ENCODE measurements around the gene DCP1B. TPM values are rescaled to one million over a fixed set of nuclear protein-coding genes. Genes with fewer than 3 reads are reported as not detected.

The DCP1B gene
- total RNA-seq, 1 donor from 2014 or later = 19.8 TPM

DNA sequence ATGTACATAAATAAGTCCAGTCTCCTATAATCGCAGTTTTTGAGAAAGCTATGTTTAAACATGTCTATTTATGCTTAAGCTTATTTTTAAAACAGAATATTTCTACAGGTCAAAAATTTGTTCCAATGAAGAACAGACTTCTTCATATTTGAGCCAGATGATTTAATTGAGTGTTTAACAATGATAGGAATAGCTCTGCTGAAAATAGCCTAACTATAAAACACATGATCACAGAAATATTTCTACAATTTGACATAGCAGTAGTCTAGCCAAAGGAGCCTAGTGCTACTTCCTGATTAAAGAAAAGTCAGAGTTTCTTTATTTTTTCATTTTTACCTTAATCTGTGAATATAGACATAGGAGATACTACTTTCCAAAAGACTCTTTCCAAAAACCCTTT is 29.4 kb downstream of the DCP1B start:
- peaks cover 25% of the 10 kb centered on the region for H3K4me1 Mint-ChIP-seq
- TF ChIP-seq, protein P1, sequence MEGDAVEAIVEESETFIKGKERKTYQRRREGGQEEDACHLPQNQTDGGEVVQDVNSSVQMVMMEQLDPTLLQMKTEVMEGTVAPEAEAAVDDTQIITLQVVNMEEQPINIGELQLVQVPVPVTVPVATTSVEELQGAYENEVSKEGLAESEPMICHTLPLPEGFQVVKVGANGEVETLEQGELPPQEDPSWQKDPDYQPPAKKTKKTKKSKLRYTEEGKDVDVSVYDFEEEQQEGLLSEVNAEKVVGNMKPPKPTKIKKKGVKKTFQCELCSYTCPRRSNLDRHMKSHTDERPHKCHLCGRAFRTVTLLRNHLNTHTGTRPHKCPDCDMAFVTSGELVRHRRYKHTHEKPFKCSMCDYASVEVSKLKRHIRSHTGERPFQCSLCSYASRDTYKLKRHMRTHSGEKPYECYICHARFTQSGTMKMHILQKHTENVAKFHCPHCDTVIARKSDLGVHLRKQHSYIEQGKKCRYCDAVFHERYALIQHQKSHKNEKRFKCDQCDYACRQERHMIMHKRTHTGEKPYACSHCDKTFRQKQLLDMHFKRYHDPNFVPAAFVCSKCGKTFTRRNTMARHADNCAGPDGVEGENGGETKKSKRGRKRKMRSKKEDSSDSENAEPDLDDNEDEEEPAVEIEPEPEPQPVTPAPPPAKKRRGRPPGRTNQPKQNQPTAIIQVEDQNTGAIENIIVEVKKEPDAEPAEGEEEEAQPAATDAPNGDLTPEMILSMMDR (conservative IDR thresholded peaks at IDR 0.05) = no peak
- no peak for DNase-seq (ENCODE audit: low read depth, low spot score)
- H3K27ac Mint-ChIP-seq (ENCODE audit: unreplicated experiment) = no peak overlapping the region
- no peaks in the 10 kb centered on the region for H3K9me3 Mint-ChIP-seq
- H3K4me3 Mint-ChIP-seq = no peak overlapping the region
- H3K36me3 Mint-ChIP-seq (ENCODE audit: low read depth) = peaks cover 2% of the 10 kb centered on the region
- H3K27me3 Mint-ChIP-seq (ENCODE audit: low read depth) = no peaks in the 10 kb centered on the region

DNA sequence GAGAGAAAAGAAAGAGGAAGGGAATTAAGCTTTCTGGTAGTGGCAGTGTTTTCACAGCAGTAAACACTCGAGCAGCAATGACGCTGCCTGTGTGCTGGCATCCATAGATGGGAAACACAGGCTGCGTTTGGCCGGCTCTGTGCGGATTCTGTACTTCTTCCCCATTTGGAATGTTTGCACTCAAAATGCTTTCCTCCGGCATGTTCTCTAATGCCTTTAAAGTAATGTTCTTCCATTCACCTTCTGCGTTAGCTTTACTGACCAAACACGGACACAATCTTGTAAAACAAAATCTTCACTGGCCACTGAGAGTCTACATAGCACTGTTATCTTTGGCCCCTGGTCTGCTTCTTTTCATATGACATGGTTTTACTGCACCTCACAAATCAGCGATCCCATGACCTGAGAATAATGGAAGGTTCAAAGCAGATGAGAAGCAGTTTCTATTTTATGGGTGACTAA is 31.4 kb downstream of the DCP1B start:
- TF ChIP-seq, protein P1 (conservative IDR thresholded peaks at IDR 0.05) = no peak

DNA sequence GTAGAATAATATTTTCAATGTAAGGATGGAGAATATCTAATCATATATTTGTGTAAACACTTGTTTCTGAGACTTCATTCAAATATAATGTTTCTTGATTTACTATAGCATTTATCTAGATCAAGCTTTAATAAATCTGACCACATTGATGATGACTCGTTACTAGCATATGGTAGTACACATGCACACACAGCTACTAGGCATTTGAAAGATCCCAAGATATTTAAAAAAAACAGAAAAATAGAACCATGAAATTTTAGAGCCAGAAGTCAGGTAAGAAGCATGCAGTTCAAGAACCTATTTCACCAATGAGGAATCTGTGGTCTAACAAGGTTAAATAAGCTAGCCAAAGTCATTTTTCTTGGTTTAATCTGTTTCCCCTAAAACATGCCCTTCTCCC is 32.0 kb downstream of the DCP1B start:
- DNase-seq (ENCODE audit: low read depth, low spot score) = no peak
- no peaks in the 10 kb centered on the region for H3K9me3 Mint-ChIP-seq
- no peak overlapping the region for H3K4me3 Mint-ChIP-seq
- TF ChIP-seq, protein P1 (conservative IDR thresholded peaks at IDR 0.05) = no peak
- peaks cover 17% of the 10 kb centered on the region for H3K4me1 Mint-ChIP-seq
- H3K36me3 Mint-ChIP-seq (ENCODE audit: low read depth) = peaks cover 2% of the 10 kb centered on the region
- no peak overlapping the region for H3K27ac Mint-ChIP-seq (ENCODE audit: unreplicated experiment)
- H3K27me3 Mint-ChIP-seq (ENCODE audit: low read depth) = no peaks in the 10 kb centered on the region

More for the DNA sequence above, 31.4 kb downstream of the DCP1B start:
- H3K27ac Mint-ChIP-seq (ENCODE audit: unreplicated experiment) = no peak overlapping the region
- DNase-seq (ENCODE audit: low read depth, low spot score) = no peak
- peaks cover 2% of the 10 kb centered on the region for H3K36me3 Mint-ChIP-seq (ENCODE audit: low read depth)
- peaks cover 17% of the 10 kb centered on the region for H3K4me1 Mint-ChIP-seq
- H3K27me3 Mint-ChIP-seq (ENCODE audit: low read depth) = no peaks in the 10 kb centered on the region
- no peak overlapping the region for H3K4me3 Mint-ChIP-seq
- H3K9me3 Mint-ChIP-seq = no peaks in the 10 kb centered on the region

DNA sequence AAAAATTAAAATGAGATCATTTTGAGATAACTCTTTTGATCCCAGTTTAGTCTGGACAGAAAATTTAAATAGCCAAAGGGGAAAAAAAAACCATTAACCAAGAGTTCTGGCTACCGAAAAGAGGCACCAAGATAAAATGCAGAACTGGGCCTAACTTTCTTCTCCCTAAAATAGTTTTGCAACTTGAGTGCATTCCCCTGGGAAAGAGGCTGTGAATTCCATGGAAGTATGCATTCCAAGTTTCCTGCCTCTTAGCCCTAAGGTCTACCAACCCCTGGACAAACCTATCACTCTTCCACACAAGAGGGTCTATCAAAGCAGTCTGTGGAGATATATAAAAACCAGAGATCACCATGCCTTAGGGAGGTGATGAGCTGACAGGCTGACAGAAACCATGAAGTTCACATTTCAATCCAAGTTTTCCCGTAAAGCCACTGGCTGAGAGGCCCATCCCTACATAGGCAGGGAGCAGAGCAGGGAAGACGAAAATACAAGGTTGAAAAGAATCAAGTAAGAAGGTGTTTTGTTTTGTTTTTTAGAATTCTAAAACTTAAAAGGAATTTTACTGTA is 33.8 kb downstream of the DCP1B start:
- TF ChIP-seq, protein P1 (conservative IDR thresholded peaks at IDR 0.05) = no peak
- Mint-ChIP-seq H3K9me3 (no peaks in the 10 kb centered on the region), H3K27ac (ENCODE audit: unreplicated experiment) (no peak overlapping the region), H3K4me1 (peaks cover 4% of the 10 kb centered on the region), H3K4me3 (no peak overlapping the region), H3K27me3 (ENCODE audit: low read depth) (no peaks in the 10 kb centered on the region), H3K36me3 (ENCODE audit: low read depth) (peaks cover 2% of the 10 kb centered on the region)
- no peak for DNase-seq (ENCODE audit: low read depth, low spot score)

DNA sequence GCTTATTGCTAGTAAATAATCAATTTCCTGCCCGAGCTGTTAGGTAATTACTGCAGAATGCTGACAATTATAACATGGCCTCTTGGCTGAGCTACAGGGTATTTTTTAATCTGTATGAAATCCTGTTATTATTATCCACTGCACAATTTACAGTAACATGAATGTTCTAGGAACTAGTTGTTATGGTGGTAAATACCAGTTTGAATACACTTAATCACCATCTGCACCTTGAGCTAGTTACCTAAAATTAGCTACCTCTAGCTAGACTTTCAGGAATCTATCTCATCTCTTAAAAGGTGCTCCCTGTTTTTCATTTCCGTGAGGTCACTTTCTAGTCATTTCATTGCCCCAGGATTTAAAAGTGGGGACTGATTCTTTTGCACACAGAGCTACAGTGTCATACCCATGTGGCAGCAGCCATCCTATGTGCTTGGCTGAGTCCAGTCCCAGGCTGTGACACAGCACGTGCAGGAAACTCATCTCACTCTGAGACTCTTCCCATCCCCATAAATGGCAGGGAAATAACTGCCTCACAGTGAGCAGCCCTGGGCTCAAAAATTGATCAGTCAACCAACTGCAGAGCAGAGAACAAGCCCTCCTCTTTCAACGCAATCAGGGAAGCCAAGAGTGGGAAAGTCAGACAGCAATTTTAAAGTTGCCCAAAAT is 37.6 kb downstream of the DCP1B start:
- no peaks in the 10 kb centered on the region for H3K4me1 Mint-ChIP-seq
- no peak overlapping the region for H3K4me3 Mint-ChIP-seq
- H3K9me3 Mint-ChIP-seq = no peaks in the 10 kb centered on the region
- H3K27ac Mint-ChIP-seq (ENCODE audit: unreplicated experiment) = no peak overlapping the region
- TF ChIP-seq, protein P1 (conservative IDR thresholded peaks at IDR 0.05) = no peak
- no peak for DNase-seq (ENCODE audit: low read depth, low spot score)
- H3K36me3 Mint-ChIP-seq (ENCODE audit: low read depth) = peaks cover 4% of the 10 kb centered on the region
- no peaks in the 10 kb centered on the region for H3K27me3 Mint-ChIP-seq (ENCODE audit: low read depth)

Measured in neural crest cell (in vitro differentiated cells).